GM21360 (cell line): ENCODE data around the gene CD300LF.

Source experiments
- ATAC-seq: cut with Tn5 transposase; IDR thresholded peaks from one replicate; pipeline ENCODE4 v1.9.1; 2021; ENCODE audit warnings: mild to moderate bottlenecking, moderate library complexity; ENCODE audit not compliant: unreplicated experiment

The CD300LF gene

DNA sequence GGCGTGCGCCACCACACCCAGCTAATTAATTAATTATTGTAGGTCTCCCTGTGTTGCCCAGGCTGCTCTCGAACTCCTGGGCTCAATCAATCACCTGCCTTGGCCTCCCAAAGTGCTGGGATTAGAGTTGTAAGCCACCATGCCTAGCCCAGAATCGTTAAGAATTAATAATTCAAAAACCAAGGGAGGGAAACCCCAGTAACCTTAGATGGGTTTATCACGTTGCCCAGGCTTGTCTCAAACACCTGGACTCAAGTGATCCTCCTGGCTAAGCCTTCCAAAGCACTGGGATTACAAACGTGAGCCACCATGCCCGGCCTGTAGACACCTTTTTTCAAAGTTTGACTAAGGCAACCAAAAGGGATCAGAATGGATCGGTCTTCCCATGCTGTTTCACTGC is 21.6 kb downstream of the CD300LF start:
- ATAC-seq, result no peak

DNA sequence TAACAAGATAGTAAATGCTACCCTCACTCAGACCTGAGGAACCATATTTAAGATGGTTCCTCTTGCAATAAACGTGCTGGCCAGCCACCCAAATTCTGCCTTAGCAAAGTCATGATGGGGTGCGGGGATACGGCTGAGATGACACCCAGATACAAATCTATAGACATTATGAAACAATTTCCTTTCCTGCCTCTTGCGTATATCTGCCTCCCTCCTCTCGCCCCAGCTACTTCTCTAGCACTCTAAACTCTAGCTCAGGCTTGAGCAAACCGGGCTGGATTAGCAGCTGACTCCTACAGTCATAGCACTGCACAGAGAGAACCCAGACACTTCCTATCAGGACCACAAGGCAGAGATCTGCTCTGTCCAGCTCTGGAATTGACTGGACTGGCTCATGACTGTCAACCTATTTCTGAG is 22.3 kb downstream of the CD300LF start:
- ATAC-seq, result no peak

DNA sequence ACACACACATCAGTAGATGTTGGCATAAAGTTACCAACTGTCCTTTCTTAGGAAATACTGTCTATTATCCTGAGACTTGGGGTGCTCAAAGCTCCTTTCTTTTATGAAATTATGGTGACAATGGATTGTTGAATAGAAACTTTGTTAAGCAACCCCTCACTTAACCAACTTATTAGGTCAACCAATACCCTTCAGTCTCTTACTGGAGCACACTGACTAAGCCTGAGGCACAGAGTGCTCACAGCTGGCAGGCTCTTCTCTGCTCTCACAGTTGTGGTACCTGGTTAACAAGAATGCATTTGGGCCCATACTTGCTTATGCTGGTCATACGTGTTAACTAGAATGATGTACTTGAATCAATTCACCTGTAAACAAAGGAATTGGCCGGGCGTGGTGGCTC is 24.8 kb downstream of the CD300LF start:
- ATAC-seq, result no peak

DNA sequence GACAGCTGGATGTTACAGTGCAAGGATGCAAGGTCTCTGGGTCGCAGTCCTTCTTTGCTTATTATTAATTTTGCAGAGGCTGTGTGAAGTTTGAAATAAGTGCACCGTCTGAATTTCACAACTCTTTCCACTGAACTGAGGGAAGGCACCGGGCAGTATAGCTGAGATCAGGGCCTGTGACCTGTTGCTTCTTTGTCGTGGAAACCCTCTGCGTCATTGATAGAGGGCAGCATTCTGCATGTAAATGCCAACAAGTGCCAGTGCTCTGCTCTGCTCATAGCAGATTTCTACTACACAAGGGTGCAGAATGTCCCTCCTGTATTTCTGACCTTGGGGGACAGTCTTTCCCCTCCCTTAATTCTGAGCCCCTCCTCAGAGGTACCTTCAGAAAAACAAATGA is 26.0 kb downstream of the CD300LF start:
- ATAC-seq, result no peak

DNA sequence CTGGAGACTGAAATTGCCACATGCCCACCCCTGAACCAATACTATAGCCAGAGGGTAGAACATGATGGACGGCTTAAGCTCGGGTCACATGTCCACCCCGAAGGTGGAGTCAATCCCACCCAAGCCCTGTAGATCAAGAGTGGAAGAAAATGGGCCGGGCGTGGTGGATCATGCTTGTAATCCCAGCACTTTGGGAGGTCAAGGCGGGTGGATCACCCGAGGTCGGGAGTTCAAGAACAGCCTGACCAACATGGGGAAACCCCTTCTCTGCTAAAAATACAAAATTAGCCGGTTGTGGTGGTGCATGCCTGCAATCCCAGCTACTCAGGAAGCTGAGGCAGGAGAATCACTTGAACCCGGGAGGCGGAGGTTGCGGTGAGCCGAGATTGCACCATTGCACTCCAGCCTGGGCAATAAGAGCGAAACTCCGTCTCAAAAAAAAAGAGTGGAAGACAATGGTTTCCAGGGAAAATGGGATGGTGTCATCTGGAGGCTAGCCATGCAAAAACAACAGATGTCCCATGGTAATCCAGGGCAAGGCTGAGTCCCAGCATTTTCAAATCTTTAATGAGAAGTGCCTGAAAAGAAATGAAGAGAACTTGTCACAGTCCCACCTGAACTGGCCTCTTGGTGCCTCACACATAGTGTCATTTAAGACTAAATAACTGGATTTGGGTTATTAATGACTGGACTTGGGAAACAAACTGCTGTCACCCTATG is 30.1 kb downstream of the CD300LF start:
- no peak for ATAC-seq

DNA sequence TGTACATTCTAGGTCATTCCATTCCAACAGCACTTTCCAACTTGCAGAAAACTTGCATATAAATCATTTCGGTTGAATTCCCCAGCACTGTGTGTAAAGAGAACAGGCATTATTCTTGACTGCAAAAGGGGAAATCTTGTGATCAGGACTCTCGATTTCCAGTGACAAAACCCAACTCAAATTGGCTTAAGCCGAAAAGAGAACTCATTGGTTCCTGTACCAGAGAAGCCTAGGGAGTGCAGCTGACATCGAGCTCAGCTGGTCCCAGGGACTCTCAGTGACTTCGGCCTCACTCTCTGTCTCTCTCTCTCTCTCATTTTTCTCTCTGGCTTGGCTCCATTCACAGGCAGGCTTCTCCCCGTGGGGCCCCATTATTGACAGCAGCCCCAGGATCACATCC is 30.7 kb downstream of the CD300LF start:
- ATAC-seq, result no peak

DNA sequence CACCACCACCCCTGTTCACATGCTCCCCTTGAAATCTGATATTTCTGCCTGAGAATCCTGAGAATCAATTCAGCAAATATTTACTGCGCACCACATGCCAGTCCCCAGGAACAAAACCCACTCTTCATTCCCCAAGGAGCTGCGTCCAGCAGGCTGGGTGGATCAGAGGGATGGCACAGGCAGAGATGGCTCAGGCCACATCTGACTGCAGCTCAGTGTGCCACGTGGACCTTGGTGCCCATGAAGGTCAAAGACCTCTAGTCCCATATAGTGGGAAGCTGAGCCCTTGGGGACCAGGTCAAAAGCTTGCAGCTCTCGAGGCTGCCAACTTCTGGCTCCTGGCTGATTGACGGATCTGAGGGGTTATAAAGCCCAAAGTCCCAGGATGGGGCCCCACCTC is 31.8 kb downstream of the CD300LF start:
- ATAC-seq, result no peak

DNA sequence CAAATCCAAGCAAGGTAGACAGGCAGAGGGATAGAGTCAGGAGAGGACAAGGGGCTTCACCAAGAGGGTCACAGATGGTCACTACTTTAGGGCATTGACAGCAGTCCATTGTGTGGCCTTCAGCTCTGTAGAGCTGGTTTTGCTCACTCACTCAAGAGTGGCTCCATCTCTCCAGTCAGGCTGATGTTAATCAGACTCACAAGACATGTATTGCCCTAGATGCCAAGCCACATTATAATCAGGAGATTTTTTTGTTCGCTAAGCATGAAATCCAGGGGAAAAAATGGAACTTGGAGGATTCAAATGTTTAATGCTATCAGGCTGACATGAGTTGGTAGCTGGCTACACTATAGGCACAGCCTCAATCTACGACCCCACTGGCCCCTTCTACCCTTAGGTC is 32.5 kb downstream of the CD300LF start:
- no peak for ATAC-seq

DNA sequence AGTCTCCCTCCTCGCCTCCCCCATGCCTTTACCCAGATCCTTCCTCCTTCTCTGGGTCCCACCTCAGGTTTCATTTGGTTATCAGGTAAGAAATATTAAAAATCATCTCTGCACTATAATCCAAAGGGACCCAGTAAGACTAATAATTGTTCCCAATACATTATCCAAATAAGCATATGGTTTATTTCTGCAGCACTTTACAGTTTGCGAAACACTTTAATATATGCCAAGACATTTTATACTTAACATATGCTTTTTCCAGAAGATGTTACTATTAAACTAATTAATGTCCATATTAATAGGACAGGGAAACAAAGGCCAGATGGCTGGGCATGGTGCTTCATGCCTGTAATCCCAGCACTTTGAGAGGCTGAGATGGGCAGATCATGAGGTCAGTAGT is 33.3 kb downstream of the CD300LF start:
- ATAC-seq, result no peak

DNA sequence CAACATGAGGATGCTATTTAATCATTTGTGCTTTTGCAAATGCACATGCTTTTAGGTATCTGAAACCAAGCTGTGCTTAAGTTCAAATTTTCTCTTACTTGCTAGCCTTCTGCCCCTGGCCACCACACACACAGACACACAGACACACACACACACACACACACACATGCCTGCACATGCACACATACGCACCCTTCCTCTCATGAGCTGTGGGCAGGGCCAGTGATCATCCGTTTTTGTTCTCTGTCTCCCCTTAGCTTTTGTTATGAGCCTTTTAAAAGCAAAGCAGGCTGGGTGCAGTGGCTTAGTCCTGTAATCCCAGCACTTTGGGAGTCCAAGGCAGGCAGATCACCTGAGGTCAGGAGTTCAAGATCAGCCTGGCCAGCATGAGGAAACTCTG is 34.2 kb downstream of the CD300LF start:
- no peak for ATAC-seq

DNA sequence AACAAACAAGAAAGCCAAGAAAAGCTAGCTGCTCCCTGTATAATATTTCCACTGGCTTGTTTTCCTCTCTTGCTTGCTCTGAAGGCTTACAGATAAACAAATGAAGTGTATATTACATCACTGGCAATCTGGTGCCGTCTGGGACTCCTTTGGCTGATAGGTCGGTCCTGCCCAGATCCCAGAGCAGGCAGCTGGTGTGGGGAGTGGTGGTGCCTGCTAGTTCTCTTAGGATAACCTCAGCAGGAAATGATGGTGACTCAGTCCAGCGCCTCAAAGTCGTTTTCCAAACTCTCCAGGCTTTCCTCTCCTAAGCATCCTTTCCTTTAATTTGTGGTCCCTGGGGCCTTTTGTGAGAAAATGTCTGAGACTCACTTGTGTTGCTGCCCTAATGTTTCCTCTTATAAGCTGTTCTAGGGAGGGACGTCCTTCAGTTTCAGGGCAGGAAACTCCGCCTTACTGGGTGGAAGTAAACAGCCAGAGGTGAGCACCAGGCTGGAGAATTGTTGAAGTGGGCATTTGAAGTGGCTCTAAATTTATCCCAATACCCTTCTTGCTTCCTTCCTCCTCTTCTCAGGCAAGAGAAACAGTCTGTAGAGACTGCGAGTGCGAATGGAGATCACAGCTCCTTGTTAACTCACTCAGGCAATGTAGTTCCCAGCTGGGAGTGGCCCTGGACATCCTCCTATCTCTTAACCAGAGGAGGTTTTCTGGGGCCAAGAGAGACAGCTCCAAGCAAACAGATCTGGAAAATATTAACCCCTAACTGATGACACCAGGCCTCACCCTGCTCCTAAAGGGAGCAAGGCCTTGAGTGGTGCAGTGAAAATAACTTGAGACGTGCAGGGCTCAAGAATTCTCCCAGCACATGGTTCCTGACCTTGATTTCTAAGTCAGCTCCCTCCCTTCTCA is 34.9 kb downstream of the CD300LF start:
- no peak for ATAC-seq

DNA sequence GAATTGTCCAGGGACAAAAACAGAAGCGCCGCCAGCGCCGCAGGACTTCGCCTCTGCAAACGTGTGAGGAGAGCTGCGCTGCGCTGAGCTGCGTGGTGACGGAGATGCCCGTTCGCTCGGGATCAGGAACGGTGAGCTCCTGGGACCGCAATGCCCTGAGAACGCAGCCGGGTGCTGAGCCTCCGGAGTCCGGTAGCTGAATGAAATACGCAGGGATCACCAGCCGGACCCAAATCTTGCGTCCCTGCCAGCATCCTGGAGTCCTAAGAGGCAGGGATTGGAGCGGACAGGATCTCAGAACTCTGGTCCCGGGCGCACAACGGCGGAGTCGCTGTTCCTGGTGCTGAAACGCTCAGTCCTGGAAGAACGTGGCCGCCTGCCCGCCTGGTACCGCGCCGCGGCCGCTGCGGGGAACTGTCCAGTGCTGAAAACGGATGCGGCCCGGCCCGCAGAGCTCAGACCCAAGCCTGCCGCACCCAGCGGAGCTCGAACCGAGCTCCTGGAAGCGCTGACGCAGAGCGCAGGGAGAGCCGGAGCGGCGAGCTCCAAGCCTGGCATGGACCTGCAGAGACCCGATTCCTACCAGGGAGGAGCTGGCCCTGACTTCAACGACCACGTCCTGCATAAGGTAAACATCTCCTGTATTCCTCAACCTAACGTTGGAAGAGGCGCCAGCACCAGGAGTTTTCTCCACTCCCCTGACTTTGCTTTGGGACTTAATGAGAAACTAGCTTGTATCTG is 41.5 kb downstream of the CD300LF start:
- ATAC-seq, result no peak

DNA sequence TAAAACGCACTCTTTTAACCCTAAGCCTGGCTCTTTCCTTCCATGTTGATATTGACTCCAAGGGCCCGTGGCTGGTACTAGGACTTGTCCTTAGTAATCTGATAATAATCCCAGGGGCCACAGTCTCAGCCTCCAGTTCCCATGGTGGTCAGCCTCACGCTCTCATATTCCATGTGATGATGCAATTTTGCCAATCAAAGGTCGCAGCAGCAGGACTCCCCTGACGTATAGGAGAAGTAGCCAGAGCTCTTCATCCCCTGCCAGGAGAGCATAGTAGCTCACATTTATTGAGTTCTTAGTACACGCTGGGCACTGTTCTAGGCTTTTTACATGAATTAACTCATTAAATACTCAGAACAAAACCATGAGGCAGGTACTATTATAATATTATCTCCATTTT is 42.4 kb downstream of the CD300LF start:
- ATAC-seq, result no peak

DNA sequence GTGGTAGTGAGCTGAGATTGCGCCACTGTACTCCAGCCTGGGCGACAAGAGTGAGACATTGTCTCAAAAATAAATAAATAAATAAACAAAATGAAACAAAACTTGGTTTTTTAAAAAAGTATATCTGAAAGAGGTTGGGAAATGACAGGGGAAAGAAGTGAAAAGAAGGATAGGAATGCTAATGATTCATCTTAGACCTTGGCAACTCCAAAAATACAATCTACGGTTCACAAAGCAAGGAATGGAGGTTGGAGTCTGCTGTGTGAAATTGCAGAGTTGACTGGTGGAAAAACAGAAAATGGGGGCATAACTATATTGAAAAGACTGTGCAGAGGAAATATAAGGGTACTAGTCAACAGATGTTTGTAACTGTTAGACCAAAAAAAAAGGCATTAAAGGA is 49.2 kb downstream of the CD300LF start:
- ATAC-seq, result no peak

DNA sequence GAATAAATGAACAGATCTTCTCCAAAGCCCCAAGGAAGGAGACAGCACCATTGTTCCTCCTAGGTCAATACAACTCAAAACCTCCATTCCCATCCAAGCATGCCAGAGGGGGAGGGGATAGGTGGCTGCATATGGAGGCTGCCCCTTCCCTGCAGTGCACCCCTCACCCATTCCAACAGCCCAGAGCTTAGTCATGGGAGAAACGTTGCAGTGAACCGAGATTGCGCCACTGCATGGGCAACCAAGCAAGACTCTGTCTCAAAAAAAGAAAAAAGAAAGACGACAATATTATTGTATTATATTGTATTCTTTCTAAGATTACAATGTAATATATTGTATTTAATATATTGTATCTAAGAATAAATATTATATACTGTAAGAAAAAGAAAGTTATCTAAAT is 52.8 kb downstream of the CD300LF start:
- no peak for ATAC-seq

DNA sequence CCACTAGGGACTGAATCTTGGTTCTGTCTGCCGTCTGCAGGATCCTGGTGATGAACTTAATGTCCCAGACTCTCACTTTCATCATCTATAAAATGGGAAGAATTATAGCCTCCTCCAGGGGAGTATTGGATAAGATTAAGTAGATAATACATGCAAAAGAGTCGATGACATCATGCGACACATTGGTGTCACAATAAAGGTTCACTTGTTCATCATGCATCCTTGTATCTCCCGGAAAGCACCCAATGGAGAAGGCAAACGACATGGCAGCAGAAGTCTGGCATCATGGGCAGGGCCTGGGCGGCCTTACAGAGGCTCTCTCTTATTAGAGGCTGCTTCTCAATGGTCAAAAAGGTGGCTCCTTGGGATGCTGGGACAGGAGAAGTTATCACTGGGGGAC is 54.1 kb downstream of the CD300LF start:
- ATAC-seq, result no peak

DNA sequence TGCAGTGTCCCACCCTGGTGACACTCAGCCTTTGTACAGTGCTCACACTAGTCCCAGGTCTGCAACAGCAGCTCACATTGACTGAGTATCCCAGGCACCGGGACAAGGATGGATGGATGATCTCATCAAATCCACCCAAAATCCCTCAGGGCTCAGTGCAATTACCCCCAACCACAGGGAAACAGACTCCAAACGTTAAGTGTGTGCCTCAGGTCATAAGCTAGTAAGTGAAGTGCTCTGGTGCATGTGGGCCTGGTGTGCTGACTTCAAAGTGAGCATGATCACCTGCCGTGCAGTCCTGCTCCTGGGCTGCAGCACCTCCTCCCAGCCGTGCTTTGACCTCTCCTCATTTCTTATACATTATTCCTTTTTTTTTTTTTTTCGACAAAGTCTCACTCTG is 58.0 kb downstream of the CD300LF start:
- no peak for ATAC-seq

DNA sequence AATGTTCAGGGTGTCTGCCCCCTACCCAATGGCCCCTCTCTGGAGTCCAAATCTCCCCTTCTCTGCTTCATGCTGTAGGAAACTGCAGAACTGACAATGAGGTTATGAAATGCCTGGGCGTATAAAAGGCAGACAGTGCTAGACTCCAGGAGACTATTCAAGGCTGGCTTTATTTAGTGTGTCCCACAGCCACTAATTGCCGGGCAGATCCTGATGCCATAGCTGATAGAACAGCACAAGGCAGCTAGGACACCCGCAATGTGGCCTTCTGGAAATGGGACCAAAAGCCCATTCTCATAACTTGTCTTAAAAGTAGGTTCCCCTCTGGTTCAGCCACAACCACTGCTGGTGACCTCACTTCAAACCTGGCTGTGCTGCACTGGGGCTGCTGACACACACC is 60.7 kb downstream of the CD300LF start:
- no peak for ATAC-seq

DNA sequence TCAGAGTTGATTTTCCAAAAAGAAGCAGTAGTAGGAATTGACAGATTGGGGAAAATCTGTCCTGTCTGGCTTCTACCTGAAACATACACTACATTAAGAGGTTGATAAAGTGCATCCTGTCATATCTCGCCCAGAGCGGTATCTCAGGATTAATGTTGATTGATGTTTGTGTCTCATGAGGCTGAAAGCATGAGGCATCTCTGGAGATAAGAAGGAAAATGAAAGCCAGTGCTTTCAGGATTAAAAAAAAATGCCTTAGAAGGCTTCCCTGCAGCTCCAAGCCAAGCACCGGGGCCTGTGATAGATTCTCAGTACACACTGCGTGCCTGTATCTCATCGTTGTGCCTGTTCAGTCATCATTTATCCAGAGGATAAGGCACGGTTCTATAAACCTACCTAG is 62.8 kb downstream of the CD300LF start:
- ATAC-seq, result no peak

DNA sequence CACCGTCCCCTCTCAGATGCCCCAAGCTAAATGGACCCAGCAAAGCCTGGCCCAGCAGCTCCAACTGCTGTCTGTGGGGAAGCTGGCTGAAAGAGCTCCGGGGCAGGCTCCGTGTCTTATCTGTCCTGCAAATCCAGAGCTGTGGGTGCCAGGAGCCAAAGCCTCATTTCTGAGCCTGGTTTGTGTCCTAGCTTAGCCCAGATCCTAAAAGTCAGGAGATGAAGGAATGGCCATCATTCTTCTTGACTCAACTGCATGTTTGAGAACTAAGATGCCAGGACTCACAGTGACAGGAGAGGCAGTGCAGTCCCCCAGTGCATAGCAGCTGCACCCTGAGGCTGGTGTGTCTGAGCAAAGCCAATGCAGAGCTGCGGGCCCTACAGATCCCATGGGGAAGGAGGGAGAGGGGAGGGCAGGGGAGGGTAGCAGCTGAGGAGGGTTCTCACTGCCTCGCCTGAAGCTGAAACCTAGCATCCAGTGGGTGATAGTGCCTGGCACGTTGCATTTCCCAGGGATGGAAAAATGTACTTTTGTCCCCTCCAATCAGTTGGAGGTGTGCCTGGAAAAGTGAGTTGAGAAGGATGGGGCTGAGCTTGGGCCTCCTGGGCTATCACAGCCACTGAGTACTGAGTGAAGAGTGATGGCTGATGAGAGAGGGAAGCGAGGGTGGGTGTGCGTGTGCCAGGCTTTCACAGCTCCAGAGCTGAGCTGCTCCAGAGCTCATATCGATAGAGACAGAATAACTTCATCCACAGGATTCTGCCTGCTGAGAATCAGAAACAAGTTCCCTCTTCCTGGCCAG is 64.7 kb downstream of the CD300LF start:
- ATAC-seq, result no peak

DNA sequence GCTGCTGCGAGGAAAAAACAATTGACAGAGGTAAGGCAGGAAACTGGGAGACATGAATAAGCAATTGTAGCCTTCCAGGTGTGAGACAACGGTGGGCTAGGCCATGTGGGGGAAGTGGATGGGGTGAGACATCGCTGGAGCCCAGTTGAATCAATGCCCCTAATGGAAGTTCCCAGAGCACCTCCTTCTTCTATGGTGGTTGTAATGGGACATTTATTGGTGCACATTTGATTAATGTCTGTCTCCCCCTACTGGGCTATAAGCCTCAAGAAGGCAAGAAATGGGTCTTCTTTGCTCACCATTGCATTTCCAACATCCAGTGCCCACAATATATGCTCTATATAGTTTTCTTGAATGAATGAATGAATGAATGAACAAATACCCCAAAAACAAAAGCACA is 66.5 kb downstream of the CD300LF start:
- ATAC-seq, result no peak
